ENCODE results near the gene DNAH10.

DNA sequence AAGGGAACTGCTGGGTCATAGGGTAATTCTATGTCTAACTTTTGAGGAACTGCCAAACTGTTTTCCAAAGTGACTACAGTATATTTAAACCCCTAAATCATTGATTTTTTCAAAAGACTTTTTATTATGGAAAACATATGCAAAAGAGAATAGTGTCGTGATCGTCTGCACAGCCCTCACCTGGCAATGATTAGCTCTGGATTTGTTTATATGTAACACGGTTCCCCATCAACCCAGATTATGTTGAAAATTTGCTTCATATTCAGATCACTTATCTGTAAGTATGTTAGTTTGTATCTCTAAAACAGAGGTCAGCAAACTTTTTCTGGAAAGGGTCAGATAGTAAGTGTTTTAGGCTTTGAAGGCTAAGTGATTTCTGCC, 157.9 kb downstream of the DNAH10 start:
- TF ChIP-seq, protein P1, sequence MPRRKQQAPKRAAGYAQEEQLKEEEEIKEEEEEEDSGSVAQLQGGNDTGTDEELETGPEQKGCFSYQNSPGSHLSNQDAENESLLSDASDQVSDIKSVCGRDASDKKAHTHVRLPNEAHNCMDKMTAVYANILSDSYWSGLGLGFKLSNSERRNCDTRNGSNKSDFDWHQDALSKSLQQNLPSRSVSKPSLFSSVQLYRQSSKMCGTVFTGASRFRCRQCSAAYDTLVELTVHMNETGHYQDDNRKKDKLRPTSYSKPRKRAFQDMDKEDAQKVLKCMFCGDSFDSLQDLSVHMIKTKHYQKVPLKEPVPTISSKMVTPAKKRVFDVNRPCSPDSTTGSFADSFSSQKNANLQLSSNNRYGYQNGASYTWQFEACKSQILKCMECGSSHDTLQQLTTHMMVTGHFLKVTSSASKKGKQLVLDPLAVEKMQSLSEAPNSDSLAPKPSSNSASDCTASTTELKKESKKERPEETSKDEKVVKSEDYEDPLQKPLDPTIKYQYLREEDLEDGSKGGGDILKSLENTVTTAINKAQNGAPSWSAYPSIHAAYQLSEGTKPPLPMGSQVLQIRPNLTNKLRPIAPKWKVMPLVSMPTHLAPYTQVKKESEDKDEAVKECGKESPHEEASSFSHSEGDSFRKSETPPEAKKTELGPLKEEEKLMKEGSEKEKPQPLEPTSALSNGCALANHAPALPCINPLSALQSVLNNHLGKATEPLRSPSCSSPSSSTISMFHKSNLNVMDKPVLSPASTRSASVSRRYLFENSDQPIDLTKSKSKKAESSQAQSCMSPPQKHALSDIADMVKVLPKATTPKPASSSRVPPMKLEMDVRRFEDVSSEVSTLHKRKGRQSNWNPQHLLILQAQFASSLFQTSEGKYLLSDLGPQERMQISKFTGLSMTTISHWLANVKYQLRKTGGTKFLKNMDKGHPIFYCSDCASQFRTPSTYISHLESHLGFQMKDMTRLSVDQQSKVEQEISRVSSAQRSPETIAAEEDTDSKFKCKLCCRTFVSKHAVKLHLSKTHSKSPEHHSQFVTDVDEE (CRISPR knock-in tag; IDR thresholded peaks at IDR 0.05): no peak
- no peak for TF ChIP-seq PPARA (CRISPR knock-in tag; IDR thresholded peaks at IDR 0.05; ENCODE audit: borderline replicate concordance)
